Parathyroid adenoma (tissue), 2 donors: ENCODE measurements around the gene ANTXRL.
"Not testable (repeated sequence)": the region's sequence is repeated elsewhere in the genome, so short reads cannot be mapped to it uniquely, and the experiment has no call there.

Experiments
- H2AFZ ChIP-seq: fragments of 300-600 bp; sonication (generic); one replicate; pipeline ENCODE4 v1.7.0; 2017; ENCODE audit warnings: antibody characterized with exemption, mild to moderate bottlenecking
- H3K27ac ChIP-seq: fragments of 300-600 bp; sonication (generic); one replicate; pipeline ENCODE4 v1.7.0; 2017
- H3K27me3 ChIP-seq: fragments of 300-600 bp; sonication (generic); one replicate; pipeline ENCODE4 v1.7.0; 2017; ENCODE audit warnings: low read length; ENCODE audit not compliant: control insufficient read depth, insufficient read depth
- H3K36me3 ChIP-seq: fragments of 300-600 bp; sonication (generic); one replicate; pipeline ENCODE4 v1.7.0; 2017; ENCODE audit warnings: low read length; ENCODE audit not compliant: control insufficient read depth, insufficient read depth
- H3K4me1 ChIP-seq: fragments of 300-600 bp; sonication (generic); one replicate; pipeline ENCODE4 v1.7.0; 2017; ENCODE audit warnings: control low read depth
- H3K4me2 ChIP-seq: fragments of 300-600 bp; sonication (generic); one replicate; pipeline ENCODE4 v1.7.0; 2017; ENCODE audit warnings: low read length
- H3K4me3 ChIP-seq: fragments of 300-600 bp; sonication (generic); one replicate; pipeline ENCODE4 v1.7.0; 2017; ENCODE audit warnings: low read depth, low read length
- H3K79me2 ChIP-seq: fragments of 300-600 bp; sonication (generic); one replicate; pipeline ENCODE4 v1.7.0; 2017; ENCODE audit warnings: control low read depth
- H3K9ac ChIP-seq: fragments of 300-600 bp; sonication (generic); one replicate; pipeline ENCODE4 v1.7.0; 2017; ENCODE audit warnings: mild to moderate bottlenecking
- H3K9me3 ChIP-seq: fragments of 300-600 bp; sonication (generic); one replicate; pipeline ENCODE4 v1.7.0; 2017; ENCODE audit warnings: low read length; ENCODE audit not compliant: control insufficient read depth
- CTCF ChIP-seq: fragments of 300-600 bp; sonication (generic); IDR thresholded peaks from one replicate; pipeline ENCODE4 v1.7.0; 2017; ENCODE audit warnings: antibody characterized with exemption, mild to moderate bottlenecking
- donor health status: primary hyperparathyroidism.

The ANTXRL gene

GRCh38 chr10:46311501-46311951, 24.7 kb downstream of the ANTXRL start:
- no peaks in the 10 kb centered on the region for H3K79me2 ChIP-seq
- no peak overlapping the region for H3K9ac ChIP-seq
- peaks cover 70% of the 10 kb centered on the region for H3K4me1 ChIP-seq
- H2AFZ ChIP-seq: peak overlapping the region; percentile 59
- no peak overlapping the region for H3K4me3 ChIP-seq
- H3K27me3 ChIP-seq: no peaks in the 10 kb centered on the region
- H3K4me2 ChIP-seq: no peak overlapping the region
- no peaks in the 10 kb centered on the region for H3K9me3 ChIP-seq
- peak overlapping the region; percentile 69 for H3K27ac ChIP-seq
- no peaks in the 10 kb centered on the region for H3K36me3 ChIP-seq
- no peak for TF ChIP-seq CTCF

- not testable (repeated sequence) for H3K79me2 ChIP-seq, H3K27me3 ChIP-seq, H3K36me3 ChIP-seq, H3K4me3 ChIP-seq, H3K9me3 ChIP-seq, H3K4me2 ChIP-seq
- H2AFZ ChIP-seq: peak overlapping the region; percentile 59
- peak overlapping the region; percentile 28 for H3K9ac ChIP-seq
- H3K27ac ChIP-seq: peak overlapping the region; percentile 69
- H3K4me1 ChIP-seq: peaks cover 70% of the 10 kb centered on the region
Measured at GRCh38 chr10:46311961-46312431, 25.2 kb downstream of the ANTXRL start.

- no peaks in the 10 kb centered on the region for H3K9me3 ChIP-seq
- peak overlapping the region; percentile 67 for H3K27ac ChIP-seq
- H3K4me3 ChIP-seq: no peak overlapping the region
- H3K79me2 ChIP-seq: no peaks in the 10 kb centered on the region
- peak overlapping the region; percentile 82 for H2AFZ ChIP-seq
- H3K9ac ChIP-seq: no peak overlapping the region
- H3K36me3 ChIP-seq: no peaks in the 10 kb centered on the region
- no peaks in the 10 kb centered on the region for H3K27me3 ChIP-seq
- H3K4me1 ChIP-seq: peaks cover 65% of the 10 kb centered on the region
- TF ChIP-seq CTCF: no peak
- H3K4me2 ChIP-seq: no peak overlapping the region
Measured at GRCh38 chr10:46312953-46313352, 26.2 kb downstream of the ANTXRL start.

GRCh38 chr10:46314071-46314470, 27.3 kb downstream of the ANTXRL start:
- no peak for TF ChIP-seq CTCF

GRCh38 chr10:46315071-46315860, 28.5 kb downstream of the ANTXRL start:
- H3K27me3 ChIP-seq, H3K9me3 ChIP-seq, H3K36me3 ChIP-seq, H3K4me3 ChIP-seq, H3K4me2 ChIP-seq, H3K9ac ChIP-seq, H3K79me2 ChIP-seq: not testable (repeated sequence)
- H3K4me1 ChIP-seq: peaks cover 51% of the 10 kb centered on the region
- peak overlapping the region; percentile 66 for H2AFZ ChIP-seq
- H3K27ac ChIP-seq: peak overlapping the region; percentile 80

More at GRCh38 chr10:46314071-46314470, 27.3 kb downstream of the ANTXRL start:
- no peaks in the 10 kb centered on the region for H3K27me3 ChIP-seq
- peak overlapping the region; percentile 3 for H3K27ac ChIP-seq
- no peak overlapping the region for H3K9ac ChIP-seq
- peak overlapping the region; percentile 2 for H2AFZ ChIP-seq
- no peaks in the 10 kb centered on the region for H3K36me3 ChIP-seq
- no peak overlapping the region for H3K4me2 ChIP-seq
- no peaks in the 10 kb centered on the region for H3K9me3 ChIP-seq
- H3K4me3 ChIP-seq: no peak overlapping the region
- no peaks in the 10 kb centered on the region for H3K79me2 ChIP-seq
- peaks cover 58% of the 10 kb centered on the region for H3K4me1 ChIP-seq
